C1 segment of cervical spinal cord (tissue), 14 donors: Measurements from ENCODE around the gene TNIP1.

Source experiments
- DNase-seq, 14 donors: peaks; one replicate each; lab custom pipeline; 2025; lab: John Stamatoyannopoulos, UW

The TNIP1 gene

GRCh38 chr5:151002681-151003502, 77.9 kb downstream of the TNIP1 start:
- DNase-seq = no peak

- peak in 1 of 14 donors; percentile 14 for DNase-seq
Measured at GRCh38 chr5:151002250-151002649, 78.6 kb downstream of the TNIP1 start.

- DNase-seq = no peak
Measured at GRCh38 chr5:151001436-151001835, 79.4 kb downstream of the TNIP1 start.

GRCh38 chr5:150999704-151000442, 81.0 kb downstream of the TNIP1 start:
- DNase-seq = peak in 2 of 14 donors; percentile 8

GRCh38 chr5:150993826-150994412, 86.9 kb downstream of the TNIP1 start:
- no peak for DNase-seq

- DNase-seq = no peak
Measured at GRCh38 chr5:150993422-150993821, 87.4 kb downstream of the TNIP1 start.

GRCh38 chr5:150992705-150993104, 88.1 kb downstream of the TNIP1 start:
- DNase-seq = no peak

GRCh38 chr5:150989695-150990094, 91.1 kb downstream of the TNIP1 start:
- no peak for DNase-seq

- DNase-seq = no peak
Measured at GRCh38 chr5:150987746-150988145, 93.1 kb downstream of the TNIP1 start.
